ENCODE measurements around the gene HIVEP3.

The HIVEP3 gene

GRCh38 chr1:41530411-41530810, 388.3 kb downstream of the HIVEP3 start:
- DNase-seq (ENCODE audit: low read depth) = no peak

DNA sequence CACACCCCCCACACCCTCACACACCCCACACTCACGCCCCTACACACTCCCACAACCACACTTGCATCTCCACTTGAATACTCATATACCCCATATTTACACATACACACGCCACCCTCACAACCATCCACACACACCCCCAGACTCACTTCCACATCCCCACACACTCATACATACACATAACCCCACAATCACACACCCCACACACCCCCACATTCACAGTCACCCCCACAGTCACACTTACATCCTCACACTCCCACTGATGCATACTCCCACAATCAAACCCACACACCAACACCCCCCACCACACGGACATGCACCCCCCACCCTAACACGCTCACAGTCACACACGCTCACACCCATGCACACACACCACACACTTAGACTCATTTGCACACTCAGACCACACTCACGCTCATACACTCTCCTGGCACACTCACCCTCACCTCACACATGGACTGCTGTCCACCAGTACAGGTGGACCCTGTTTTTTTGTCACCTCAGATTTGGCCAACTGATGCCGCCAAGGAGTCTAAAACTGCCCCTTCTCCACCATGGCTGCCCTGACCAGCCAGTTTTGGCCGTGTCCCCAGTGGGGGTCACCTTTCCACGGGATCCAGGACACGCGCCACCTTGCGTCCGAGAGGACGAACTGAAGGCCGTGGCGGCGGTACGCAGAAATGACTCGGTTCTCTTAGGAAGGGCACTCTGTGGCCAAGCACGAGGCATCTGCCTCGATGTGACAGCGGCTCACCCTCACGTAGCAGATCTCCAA, 388.9 kb downstream of the HIVEP3 start:
- DNase-seq (ENCODE audit: low read depth) = no peak

DNA sequence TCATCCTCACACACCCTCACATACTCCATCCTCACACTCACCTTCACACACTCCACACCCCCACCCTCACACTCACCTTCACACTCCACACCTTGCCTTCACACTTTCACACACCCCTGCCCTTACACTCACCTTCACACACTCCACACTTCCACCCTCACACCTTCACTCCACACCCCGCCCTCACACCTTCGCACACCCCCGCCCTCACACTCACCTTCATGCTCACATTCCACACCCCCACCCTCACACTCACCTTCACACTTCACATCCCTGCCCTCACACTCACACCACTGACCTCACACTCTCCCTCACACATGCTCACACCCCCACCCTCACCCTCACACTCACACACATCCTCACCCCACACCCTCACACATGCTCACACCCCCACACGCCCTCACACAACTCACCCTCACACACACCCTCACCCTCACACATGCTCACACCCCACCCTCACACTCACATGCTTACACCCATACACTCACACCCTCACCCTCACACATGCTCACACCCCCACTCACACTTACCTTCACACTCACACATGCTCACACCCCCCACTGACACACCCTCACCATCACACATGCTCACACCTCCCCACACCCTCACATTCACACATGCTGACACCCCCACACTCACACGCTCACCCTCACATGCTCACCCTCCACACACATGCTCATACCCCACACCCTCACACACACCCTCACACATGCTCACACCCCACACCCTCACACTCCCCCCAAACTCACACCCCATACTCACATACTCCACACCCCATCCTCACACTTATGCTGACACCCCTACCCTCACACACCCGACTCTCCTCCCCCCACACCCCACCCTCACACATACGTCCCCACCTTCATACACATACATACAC, 389.8 kb downstream of the HIVEP3 start:
- DNase-seq (ENCODE audit: low read depth) = no peak

DNA sequence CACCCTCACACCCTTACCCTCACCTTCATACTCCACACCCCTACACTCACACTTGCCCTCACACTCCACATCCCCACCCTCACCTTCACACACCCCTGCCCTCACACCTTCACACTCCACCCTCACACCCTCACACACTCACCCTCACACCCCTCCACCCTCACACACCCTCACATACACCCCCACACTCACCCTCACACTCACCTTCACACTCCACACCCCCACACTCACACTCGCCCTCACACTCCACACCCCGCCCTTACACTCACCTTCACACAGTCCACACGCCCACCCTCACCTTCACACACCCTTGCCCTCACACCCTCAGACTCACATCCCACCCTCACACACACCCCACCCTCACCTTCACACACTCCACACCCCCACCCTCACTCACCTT, 390.6 kb downstream of the HIVEP3 start:
- no peak for DNase-seq (ENCODE audit: low read depth)

DNA sequence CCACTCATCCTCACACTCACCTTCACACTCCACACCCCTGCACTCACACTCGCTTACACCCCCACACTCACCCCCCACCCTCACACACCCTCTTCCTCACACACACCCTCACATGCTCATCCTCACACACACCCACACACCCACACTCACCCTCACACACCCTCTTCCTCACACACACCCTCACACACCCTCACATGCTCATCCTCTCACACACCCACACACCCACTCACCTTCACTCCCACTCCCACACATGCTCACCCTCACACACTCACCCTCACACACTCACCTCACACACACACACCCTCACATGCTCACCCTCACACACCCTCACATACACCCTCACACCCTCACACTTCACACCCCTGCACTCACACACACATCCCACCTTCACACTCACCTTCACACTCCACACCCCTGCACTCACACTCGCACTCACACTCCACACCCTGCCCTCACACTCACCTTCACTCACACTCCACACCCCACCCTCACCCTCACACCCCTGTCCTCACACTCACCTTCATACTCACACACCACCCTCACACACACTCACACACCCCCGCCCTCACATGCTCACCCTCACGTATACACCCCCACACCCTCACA, 391.7 kb downstream of the HIVEP3 start:
- no peak for DNase-seq (ENCODE audit: low read depth)

GRCh38 chr1:41525891-41526587, 392.7 kb downstream of the HIVEP3 start:
- DNase-seq (ENCODE audit: low read depth) = no peak

GRCh38 chr1:41524676-41525675, 393.7 kb downstream of the HIVEP3 start:
- no peak for DNase-seq (ENCODE audit: low read depth)

- DNase-seq (ENCODE audit: low read depth) = no peak
These were observed 394.6 kb downstream of the HIVEP3 start for GRCh38 chr1:41523949-41524675.

DNA sequence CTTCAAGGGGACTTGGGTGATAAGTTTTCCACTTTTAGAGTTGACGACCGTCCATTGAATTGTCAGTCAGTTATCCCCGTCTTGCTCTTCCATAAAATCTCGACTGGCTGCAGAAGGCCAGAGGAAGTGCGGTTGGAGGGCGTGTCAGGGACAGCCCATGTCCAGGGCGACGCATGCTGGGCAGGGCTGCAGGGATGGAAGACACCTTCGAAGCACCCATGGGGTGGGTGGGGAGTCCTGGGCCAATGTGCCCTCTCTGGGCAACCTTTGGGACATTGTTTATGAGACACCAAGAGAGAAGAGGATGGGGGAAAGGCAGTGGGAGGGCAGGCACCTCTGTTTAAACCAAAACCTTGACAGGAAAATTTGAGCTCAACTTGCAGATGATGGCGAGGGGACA, 395.7 kb downstream of the HIVEP3 start:
- DNase-seq (ENCODE audit: low read depth) = no peak

- DNase-seq (ENCODE audit: low read depth) = no peak
These were observed 397.0 kb downstream of the HIVEP3 start for GRCh38 chr1:41521766-41522165.

- no peak for DNase-seq (ENCODE audit: low read depth)
These were observed 397.6 kb downstream of the HIVEP3 start for GRCh38 chr1:41520951-41521752.

GRCh38 chr1:41519667-41520066, 399.1 kb downstream of the HIVEP3 start:
- no peak for DNase-seq (ENCODE audit: low read depth)

- no peak for DNase-seq (ENCODE audit: low read depth)
These were observed 400.3 kb downstream of the HIVEP3 start for GRCh38 chr1:41518471-41518870.

DNA sequence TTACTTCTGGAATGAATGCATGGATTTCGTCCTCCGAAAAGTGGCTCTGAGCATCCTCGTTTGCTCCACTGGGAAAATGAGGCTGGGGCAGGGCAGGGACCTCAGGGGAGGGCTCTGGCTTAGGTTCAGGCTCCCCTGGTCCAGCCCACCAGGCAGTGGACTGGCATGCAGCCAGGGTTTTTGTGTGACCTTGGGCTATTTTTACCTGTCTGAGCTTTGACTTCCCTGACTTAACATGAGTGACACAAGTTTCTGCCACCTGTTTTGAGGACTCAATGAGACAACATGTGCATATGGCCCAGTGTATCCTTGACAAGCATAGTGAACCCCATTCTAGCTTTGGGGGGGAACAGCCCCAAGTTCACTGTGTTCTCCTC, 401.7 kb downstream of the HIVEP3 start:
- DNase-seq (ENCODE audit: low read depth) = no peak

DNA sequence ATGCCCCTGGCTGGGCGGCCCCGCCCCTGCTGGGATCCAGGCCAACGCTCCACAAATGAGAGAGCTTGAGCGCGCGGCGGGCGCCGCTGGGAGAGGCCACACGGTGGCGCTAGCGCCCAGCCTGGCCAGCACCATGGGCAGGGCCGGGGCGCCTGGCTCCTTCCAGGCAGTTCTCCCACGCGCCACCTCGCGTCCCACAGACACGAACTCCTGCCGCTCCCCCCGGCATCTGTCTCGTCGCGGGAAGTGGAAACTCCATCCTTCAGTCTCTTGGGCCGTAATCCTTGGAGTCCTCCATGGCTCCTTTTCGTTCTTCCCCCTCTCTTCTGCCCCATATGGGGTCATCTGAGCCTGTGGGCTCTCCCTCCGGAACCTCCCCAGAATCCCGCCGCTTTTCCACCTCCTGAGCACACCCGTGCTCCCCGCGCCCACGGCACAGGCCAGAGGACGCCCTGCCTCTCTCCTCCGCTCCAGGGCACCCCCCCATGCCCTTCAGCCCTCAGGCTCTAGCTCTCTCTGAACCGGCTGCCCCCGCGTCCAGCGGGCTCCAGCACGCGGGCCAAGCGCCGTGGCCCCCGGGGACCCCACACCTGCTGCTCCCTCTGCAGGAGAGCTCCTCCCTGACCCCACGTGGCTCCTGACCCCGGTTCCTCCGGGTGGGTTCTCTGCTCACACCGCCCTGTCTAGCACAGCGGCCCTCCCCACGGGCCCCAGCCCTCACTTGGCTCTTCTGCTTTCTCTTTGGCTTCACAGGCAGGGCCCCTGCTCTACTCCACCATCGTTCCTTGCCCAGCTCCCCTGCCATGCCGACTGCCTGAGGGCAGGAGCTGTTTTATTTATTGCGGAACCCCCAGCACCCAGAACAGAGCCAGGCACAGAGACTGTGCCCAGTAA, 402.3 kb downstream of the HIVEP3 start:
- peak; percentile 35 for DNase-seq (ENCODE audit: low read depth)

DNA sequence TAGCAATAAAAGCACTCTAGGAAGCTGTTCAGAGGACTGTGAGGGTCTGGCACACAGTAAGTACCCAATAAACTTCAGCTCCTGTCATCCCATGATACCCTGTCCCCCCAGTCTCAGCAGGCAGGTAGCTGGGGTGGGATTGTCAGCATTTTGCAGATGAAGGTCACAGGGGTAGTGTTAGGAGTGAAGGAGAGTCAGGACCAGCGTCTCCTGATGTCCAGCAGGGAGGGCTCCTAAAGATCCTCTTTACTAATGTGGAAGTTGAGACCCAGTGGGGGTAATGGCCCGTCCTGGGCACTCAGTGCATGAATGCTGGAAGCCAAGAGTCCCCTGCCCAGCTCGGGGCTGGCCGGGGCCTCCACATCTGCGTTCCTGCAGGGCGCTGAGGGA, 402.9 kb downstream of the HIVEP3 start:
- DNase-seq (ENCODE audit: low read depth) = no peak

DNA sequence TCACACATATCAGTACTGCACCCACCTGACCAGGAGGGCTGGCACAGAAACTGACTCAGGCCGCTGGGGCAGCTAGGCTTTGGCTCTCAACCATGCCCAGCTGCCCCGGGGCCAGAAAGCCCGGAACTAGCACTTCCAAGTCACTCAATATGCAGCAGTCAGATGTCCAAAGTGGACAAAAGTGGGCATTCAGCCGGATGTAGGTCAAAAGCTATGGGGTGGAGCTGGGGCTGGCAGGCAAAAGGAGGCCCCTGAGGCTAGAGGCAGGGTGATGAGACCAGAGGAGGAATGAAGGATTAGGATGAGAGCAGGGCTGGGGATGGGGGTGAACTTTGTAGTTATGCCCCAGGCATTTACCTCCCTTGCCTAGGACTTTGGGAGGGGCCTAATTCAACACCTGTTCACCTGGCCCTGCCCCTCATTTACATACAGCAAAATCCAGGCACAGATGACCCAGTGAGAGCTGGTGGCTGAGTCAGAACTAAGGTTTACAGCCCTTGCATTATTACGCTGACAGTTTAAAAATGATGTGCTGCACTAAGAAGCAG, 403.5 kb downstream of the HIVEP3 start:
- no peak for DNase-seq (ENCODE audit: low read depth)

DNA sequence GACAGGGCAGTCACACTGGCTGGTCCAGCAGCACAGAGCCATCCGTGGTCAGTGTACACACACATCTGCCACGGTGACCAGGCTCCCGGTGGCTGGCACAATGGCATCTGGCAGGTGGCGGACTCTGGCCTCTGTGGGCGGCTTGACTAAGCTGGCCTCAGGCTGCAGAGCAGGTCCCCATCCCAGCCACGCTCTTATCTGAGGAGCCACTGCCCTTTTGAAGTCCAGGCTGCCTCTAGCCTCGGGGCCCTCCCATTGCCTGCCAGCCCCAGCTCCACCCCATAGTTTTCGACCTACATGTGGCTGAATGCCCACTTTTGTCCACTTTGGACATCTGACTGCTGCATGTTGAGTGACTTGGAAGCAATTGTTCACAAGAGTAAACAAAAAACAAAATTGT, 404.3 kb downstream of the HIVEP3 start:
- DNase-seq (ENCODE audit: low read depth) = no peak

Data from stimulated activated CD8-positive, alpha-beta memory T cell treated with anti-CD3 and anti-CD28 coated beads, Interleukin-7, amount 100 ng/mL, for 24 hours (primary cell).